Panc1 (cell line): Measurements from ENCODE around the gene ARHGEF37.

ENCODE experiments used
- SIN3A ChIP-seq: IDR thresholded peaks from 2 replicates; pipeline ENCODE4 v1.6.1; 2012; ENCODE audit warnings: low read depth, mild to moderate bottlenecking, low read length, moderate library complexity, borderline replicate concordance; ENCODE audit not compliant: insufficient read depth
- TF ChIP-seq, protein P1 (sequence below): fragments of 450-650 bp; IDR thresholded peaks from 2 replicates; pipeline ENCODE4 v1.5.1; 2017; ENCODE audit warnings: mild to moderate bottlenecking

DNA sequence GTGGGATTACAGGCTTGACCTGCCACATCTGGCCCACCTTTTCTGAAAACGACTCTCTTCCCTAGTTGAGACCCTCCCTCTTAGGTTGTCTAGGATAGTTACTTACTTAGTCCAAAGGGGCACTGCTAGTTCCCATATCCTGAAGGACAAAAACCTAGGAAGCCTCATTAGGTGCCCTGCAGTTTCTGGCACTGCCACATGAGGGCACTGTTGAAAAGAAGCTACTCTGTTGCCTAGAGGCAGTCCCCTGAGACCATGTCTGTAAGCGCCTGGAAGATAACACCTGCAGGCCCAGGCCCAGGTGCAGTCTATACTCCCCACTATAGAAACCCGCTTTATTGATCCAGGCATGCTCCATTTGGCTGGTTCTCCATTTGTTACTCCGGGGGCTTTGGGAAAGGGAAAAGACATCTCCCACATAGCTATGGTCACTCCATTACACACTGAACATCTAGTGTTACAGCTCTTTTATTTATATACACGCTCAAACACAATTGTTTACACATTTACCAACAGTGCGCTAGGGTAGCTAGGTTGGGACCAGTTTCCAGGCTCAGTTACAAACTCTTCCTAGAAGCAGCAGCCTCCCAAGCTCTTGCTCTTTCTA, 75.4 kb downstream of the ARHGEF37 start:
- no peak for TF ChIP-seq SIN3A
- TF ChIP-seq, protein P1, sequence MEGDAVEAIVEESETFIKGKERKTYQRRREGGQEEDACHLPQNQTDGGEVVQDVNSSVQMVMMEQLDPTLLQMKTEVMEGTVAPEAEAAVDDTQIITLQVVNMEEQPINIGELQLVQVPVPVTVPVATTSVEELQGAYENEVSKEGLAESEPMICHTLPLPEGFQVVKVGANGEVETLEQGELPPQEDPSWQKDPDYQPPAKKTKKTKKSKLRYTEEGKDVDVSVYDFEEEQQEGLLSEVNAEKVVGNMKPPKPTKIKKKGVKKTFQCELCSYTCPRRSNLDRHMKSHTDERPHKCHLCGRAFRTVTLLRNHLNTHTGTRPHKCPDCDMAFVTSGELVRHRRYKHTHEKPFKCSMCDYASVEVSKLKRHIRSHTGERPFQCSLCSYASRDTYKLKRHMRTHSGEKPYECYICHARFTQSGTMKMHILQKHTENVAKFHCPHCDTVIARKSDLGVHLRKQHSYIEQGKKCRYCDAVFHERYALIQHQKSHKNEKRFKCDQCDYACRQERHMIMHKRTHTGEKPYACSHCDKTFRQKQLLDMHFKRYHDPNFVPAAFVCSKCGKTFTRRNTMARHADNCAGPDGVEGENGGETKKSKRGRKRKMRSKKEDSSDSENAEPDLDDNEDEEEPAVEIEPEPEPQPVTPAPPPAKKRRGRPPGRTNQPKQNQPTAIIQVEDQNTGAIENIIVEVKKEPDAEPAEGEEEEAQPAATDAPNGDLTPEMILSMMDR, result peak; percentile 82
